DOHH2 (cell line): ENCODE data around the gene ENO2.

Experiments
- H3F3A ChIP-seq: fragments of 200-600 bp; sonication (generic), shearing (Covaris generic); 2 replicates; pipeline ENCODE4 v1.6.0; 2016; ENCODE audit warnings: antibody characterized with exemption, mild to moderate bottlenecking; ENCODE audit not compliant: control insufficient read depth, insufficient read depth
- H3K27ac ChIP-seq: fragments of 200-600 bp; sonication (generic); 2 replicates; pipeline ENCODE4 v1.5.1; 2014; ENCODE audit warnings: low read depth, mild to moderate bottlenecking, low read length, moderate library complexity
- H3K27me3 ChIP-seq: fragments of 200-600 bp; sonication (generic); 2 replicates; pipeline ENCODE4 v1.6.1; 2014; ENCODE audit warnings: mild to moderate bottlenecking, low read length, mixed read lengths; ENCODE audit not compliant: control insufficient read depth
- H3K36me3 ChIP-seq: fragments of 200-600 bp; sonication (generic); 2 replicates; pipeline ENCODE4 v1.6.1; 2014; ENCODE audit warnings: mild to moderate bottlenecking, low read length, moderate library complexity, mixed read lengths; ENCODE audit not compliant: control insufficient read depth
- H3K4me1 ChIP-seq: fragments of 200-600 bp; sonication (generic); 2 replicates; pipeline ENCODE4 v1.6.1; 2014; ENCODE audit warnings: mild to moderate bottlenecking, low read length, mixed read lengths; ENCODE audit not compliant: control insufficient read depth
- H3K4me2 ChIP-seq: fragments of 200-600 bp; sonication (generic); 2 replicates; pipeline ENCODE4 v1.6.0; 2014; ENCODE audit warnings: mild to moderate bottlenecking, low read length, moderate library complexity
- H3K4me3 ChIP-seq: fragments of 200-600 bp; sonication (generic); 2 replicates; pipeline ENCODE4 v1.5.1; 2014; ENCODE audit warnings: mild to moderate bottlenecking, low read length, mixed read lengths
- H3K79me2 ChIP-seq: fragments of 200-600 bp; sonication (generic); 2 replicates; pipeline ENCODE4 v1.6.1; 2014; ENCODE audit warnings: mild to moderate bottlenecking, low read length, mixed read lengths; ENCODE audit not compliant: control insufficient read depth
- H3K9me2 ChIP-seq: fragments of 200-600 bp; sonication (generic); replicated peaks from 2 replicates; pipeline ENCODE4 v1.6.1; 2014; ENCODE audit warnings: mild to moderate bottlenecking, low read length, mixed read lengths; ENCODE audit not compliant: control insufficient read depth
- H3K9me3 ChIP-seq: fragments of 200-600 bp; sonication (generic); 2 replicates; pipeline ENCODE4 v1.6.1; 2014; ENCODE audit warnings: antibody characterized with exemption, low read length, mixed read lengths; ENCODE audit not compliant: control insufficient read depth, insufficient read depth
- H4K20me1 ChIP-seq: fragments of 200-600 bp; sonication (generic); 2 replicates; pipeline ENCODE4 v1.6.0; 2014; ENCODE audit warnings: low read depth, mild to moderate bottlenecking, antibody characterized with exemption, low read length, moderate library complexity; ENCODE audit not compliant: control insufficient read depth, insufficient read depth
- CTCF ChIP-seq: fragments of 200-600 bp; sonication (generic); IDR thresholded peaks from one replicate; pipeline ENCODE4 v1.5.1; 2014; ENCODE audit warnings: antibody characterized with exemption, mild to moderate bottlenecking, low read depth, low read length; ENCODE audit not compliant: poor library complexity, severe bottlenecking
- EZH2phosphoT487 ChIP-seq: fragments of 200-600 bp; sonication (generic); IDR thresholded peaks from 2 replicates; pipeline ENCODE4 v1.6.1; 2017; ENCODE audit warnings: borderline replicate concordance, mild to moderate bottlenecking, antibody characterized with exemption, low read length, moderate library complexity, mixed read lengths

ENO2 gene

GRCh38 chr12:6943722-6944380, 29.5 kb downstream of the ENO2 start, which contains the start of the genes C12orf57 and RNU7-1:
Gene C12orf57, plus strand, starts transcription at chr12:6944022. Its CDS starts 100 bp downstream, at chr12:6944122.
Gene RNU7-1, plus strand, starts transcription at chr12:6943816.
- Histone ChIP-seq H3K4me2 (peak within 1 kb of the TSS; percentile 100), H4K20me1 (no peaks in the 10 kb centered on the region), H3K27ac (peak within 1 kb of the TSS; percentile 80), H3F3A (peaks cover 13% of the 10 kb centered on the region), H3K9me3 (no peaks in the 10 kb centered on the region), H3K79me2 (no peaks in the 10 kb centered on the region), H3K36me3 (no peaks in the 10 kb centered on the region), H3K4me1 (peaks cover 49% of the 10 kb centered on the region), H3K9me2 (no peaks in the 10 kb centered on the region), H3K27me3 (peaks cover 9% of the 10 kb centered on the region), H3K4me3 (peak within 1 kb of the TSS; percentile 95)
- no peak for TF ChIP-seq CTCF

DNA sequence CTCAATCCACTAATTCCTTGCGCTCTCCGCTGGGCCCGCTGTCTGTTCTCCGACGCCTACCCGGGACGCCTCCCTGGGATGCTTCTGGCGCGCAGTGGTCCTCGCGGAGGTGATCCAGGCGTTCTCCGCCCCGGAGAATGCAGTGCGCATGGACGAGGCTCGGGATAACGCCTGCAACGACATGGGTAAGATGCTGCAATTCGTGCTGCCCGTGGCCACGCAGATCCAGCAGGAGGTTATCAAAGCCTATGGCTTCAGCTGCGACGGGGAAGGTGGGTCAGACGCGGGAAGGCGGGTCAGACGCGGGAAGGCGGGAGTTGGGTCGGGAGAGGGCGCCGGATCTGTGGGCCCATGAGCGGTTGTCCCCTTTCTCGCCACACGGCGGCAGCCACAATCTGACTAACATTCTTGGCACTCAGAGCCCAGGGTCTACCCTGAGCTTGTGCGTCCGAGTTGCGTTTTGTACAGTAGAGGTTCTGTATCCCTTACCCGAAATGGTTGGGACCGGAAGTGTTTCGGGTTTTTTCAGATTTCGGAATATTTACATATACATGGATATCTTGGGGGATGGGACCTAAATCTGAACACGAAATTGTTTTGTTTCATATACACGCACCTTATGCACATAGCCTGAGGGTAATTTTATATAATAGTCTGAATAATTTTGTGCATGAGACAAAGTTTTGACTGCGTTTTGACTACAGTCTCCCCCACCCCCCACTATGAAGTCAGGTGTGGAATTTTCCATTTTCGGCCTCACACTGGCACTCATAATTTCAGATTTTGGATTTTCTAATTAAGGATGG, 30.2 kb downstream of the ENO2 start:
- TF ChIP-seq EZH2phosphoT487 (no peak), CTCF (peak; percentile 98)

GRCh38 chr12:6945613-6946012, 31.2 kb downstream of the ENO2 start:
- H3K9me2 ChIP-seq = no peaks in the 10 kb centered on the region
- no peaks in the 10 kb centered on the region for H3K79me2 ChIP-seq
- H3K36me3 ChIP-seq = no peaks in the 10 kb centered on the region
- peaks cover 13% of the 10 kb centered on the region for H3F3A ChIP-seq
- H3K4me1 ChIP-seq = peaks cover 63% of the 10 kb centered on the region
- H3K27me3 ChIP-seq = peaks cover 16% of the 10 kb centered on the region
- peak overlapping the region; percentile 95 for H3K4me3 ChIP-seq
- H4K20me1 ChIP-seq = no peaks in the 10 kb centered on the region
- H3K9me3 ChIP-seq = no peaks in the 10 kb centered on the region
- H3K27ac ChIP-seq = peak overlapping the region; percentile 80
- peak overlapping the region; percentile 100 for H3K4me2 ChIP-seq
- TF ChIP-seq CTCF (no peak), EZH2phosphoT487 (no peak)

More for the DNA sequence above, 30.2 kb downstream of the ENO2 start:
- Histone ChIP-seq H3K4me3 (peak overlapping the region; percentile 95), H3K4me1 (peaks cover 56% of the 10 kb centered on the region), H4K20me1 (no peaks in the 10 kb centered on the region), H3K27me3 (peaks cover 16% of the 10 kb centered on the region), H3K79me2 (no peaks in the 10 kb centered on the region), H3K9me2 (no peaks in the 10 kb centered on the region), H3K4me2 (peak overlapping the region; percentile 100), H3K27ac (peak overlapping the region; percentile 80), H3K36me3 (no peaks in the 10 kb centered on the region), H3K9me3 (no peaks in the 10 kb centered on the region), H3F3A (peaks cover 13% of the 10 kb centered on the region)
